ENCODE data around the gene WASF2. TPM values are rescaled to one million over a fixed set of nuclear protein-coding genes. Genes with fewer than 3 reads are reported as not detected.

The WASF2 gene
- total RNA-seq, 3 donors from 2014 or later, result 131 to 159 (median 134) TPM

DNA sequence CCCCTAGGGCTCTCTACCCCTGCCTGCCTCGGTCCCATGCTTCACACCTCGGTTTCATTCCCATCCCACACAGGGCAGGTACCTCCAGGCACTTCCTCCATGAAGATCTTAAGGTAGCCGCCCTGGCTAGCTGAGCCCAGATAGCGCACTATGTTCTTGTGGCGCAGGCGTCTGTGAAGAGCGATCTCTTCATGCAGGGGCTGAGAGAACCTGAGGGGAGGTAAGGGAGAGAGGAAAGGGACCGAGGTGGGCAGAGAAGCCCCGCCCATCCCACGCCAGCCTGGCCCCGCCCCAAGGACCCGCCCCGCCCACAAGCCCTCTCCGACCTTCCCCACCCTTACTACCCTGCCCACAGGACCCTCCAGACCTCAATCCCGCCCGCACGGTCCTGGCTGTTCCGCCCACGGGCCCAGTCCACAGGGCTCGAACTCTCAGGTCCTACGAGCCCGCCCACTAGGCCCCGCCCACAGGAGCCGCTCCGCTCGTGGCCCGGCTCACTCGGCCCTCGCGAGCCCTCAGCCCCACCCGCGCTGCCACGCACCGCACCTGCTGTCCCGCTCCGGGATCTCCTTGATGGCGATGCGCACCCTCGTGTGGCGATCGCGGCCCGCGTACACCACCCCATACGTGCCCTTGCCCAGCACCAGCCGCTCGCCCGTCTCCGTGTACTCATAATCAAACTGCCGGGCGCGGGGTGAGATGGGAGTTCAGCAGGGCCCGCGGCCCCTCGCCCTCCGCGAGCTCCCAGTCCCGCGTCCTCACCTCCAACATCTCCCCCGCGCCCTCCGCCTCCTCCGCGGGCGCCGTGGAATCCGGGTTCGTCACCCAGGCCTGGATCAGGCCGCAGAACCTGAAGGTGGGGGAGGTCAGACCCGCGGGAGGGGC is 129.6 kb downstream of the WASF2 start:
- no peak for ATAC-seq

DNA sequence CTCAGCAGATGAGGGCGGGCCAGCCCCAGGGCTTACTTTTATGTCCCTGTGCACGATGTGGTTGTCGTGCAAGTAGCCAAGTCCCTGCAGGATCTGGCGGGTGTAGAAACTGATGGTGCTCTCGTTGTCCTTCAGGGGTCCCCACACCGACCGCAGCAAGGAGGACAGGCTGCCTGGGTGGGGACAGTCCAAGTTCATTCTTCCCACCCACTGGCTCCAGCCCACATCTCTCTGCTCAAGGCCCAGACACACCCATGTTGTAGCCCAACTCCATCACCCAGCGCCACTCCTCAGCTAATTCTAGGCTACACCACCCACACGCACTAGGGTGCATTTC is 130.2 kb downstream of the WASF2 start:
- no peak overlapping the region for H3K4me3 ChIP-seq
- no peak for DNase-seq
- intact Hi-C loops (cut with DNase I, micrococcal nuclease), result loop anchor here in 1 of 2 donors (5.0 kb wide), 1 partner anchor 33 kb away; the partner anchor contains the start of gene GPR3
- no peak for TF ChIP-seq CTCF (IDR thresholded peaks at IDR 0.05)
- ATAC-seq, result no peak
- H3K36me3 ChIP-seq (ENCODE audit: low read depth), result no peaks in the 10 kb centered on the region
- H3K4me1 ChIP-seq (ENCODE audit: low read depth), result peaks cover 9% of the 10 kb centered on the region
- no peaks in the 10 kb centered on the region for H3K9me3 ChIP-seq

More for the DNA sequence above, 129.6 kb downstream of the WASF2 start:
- Histone ChIP-seq H3K4me3 (no peak overlapping the region), H3K4me1 (ENCODE audit: low read depth) (peaks cover 9% of the 10 kb centered on the region), H3K36me3 (ENCODE audit: low read depth) (no peaks in the 10 kb centered on the region), H3K9me3 (no peaks in the 10 kb centered on the region)
- intact Hi-C loops (cut with DNase I, micrococcal nuclease), result no loop called here
- peak in 2 of 3 donors; percentile 39 to 67 for DNase-seq
- no peak for TF ChIP-seq CTCF (IDR thresholded peaks at IDR 0.05)

DNA sequence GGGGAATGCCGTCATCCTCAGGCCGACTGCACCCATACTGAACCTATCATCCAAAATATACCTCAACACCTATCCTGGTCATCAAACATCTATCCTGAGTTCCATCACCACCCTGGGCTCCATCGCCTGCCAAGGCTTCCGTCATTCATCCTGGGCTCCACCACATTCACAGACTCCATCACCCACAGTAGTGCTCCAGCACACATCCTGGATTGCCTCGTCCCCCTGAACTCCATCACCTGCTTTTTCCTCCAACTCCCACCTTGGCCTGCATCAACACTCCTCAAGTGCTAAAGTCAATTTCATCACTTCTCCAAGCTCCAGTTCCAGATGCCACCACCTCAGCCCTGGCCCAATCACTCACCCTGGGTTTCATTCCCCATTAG is 131.0 kb downstream of the WASF2 start:
- H3K4me3 ChIP-seq, result no peak overlapping the region
- ATAC-seq, result no peak
- H3K9me3 ChIP-seq, result no peaks in the 10 kb centered on the region
- H3K36me3 ChIP-seq (ENCODE audit: low read depth), result no peaks in the 10 kb centered on the region
- intact Hi-C loops (cut with DNase I, micrococcal nuclease), result loop anchor here in 1 of 2 donors (5.0 kb wide), 1 partner anchor 33 kb away; the partner anchor contains the start of gene GPR3
- TF ChIP-seq CTCF (IDR thresholded peaks at IDR 0.05), result no peak
- DNase-seq, result no peak
- H3K4me1 ChIP-seq (ENCODE audit: low read depth), result peaks cover 9% of the 10 kb centered on the region

DNA sequence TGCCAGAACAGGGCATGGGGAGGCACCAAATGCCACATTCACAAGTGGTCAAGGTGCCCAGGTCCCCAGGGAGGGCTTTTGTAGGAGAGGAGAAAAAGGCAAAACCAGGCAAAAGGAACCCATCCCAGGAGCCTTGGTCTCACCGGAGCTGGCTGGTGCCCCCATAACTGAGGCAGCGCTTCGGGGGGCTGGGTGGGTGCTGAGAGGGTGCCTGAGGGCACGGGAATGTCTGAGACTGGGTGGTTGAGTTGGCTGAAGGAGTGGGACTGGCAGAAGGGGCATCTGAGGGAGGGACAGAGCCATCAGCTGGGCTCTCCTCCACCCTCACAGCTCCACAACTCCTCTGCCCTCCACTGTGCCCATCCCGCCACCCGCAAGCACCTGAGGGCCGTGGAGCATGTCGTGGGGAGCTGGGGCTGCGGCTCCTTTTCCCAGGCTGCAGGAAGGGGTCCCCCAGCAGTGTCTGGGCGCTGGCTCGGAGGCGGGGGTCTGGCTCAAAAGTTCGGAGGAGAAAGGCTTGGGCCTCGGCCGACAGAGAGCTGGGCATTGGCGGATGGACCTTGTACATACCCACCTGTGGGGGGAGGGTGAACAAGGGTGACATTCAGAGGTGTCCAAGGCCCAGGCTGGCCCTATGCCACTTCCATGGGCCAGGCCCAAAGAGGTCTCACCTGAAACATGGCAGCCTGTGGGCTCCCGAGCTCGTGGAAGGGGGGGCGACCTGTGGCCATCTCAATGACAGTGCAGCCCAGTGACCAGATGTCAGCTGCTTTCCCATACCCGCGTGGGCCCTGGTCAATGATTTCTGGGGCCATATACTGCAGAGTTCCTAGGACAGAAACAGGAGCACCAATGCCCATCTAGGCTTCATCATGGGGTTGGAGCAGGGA is 131.7 kb downstream of the WASF2 start:
- ATAC-seq (no peak), DNase-seq (no peak)
- Histone ChIP-seq H3K4me1 (ENCODE audit: low read depth) (peaks cover 9% of the 10 kb centered on the region), H3K36me3 (ENCODE audit: low read depth) (no peaks in the 10 kb centered on the region), H3K4me3 (no peak overlapping the region), H3K9me3 (no peaks in the 10 kb centered on the region)
- no peak for TF ChIP-seq CTCF (IDR thresholded peaks at IDR 0.05)
- intact Hi-C loops (cut with DNase I, micrococcal nuclease), result loop anchor here in 1 of 2 donors (5.0 kb wide), 1 partner anchor 34 kb away; the partner anchor contains the start of gene GPR3

- peak; percentile 98 for TF ChIP-seq CTCF (IDR thresholded peaks at IDR 0.05)
- peaks cover 9% of the 10 kb centered on the region for H3K4me1 ChIP-seq (ENCODE audit: low read depth)
- no peak overlapping the region for H3K4me3 ChIP-seq
- DNase-seq, result peak; percentile 79 to 88 (median 86)
- no peaks in the 10 kb centered on the region for H3K9me3 ChIP-seq
- no peaks in the 10 kb centered on the region for H3K36me3 ChIP-seq (ENCODE audit: low read depth)
- ATAC-seq, result peak; percentile 92
- intact Hi-C loops (cut with DNase I, micrococcal nuclease), result loop anchor here in 1 of 2 donors (5.0 kb wide), 1 partner anchor 35 kb away; the partner anchor contains the start of gene GPR3
These were observed 132.5 kb downstream of the WASF2 start for GRCh38 chr1:27357281-27358037.
